Kidney epithelial cell (primary cell): ENCODE data around the gene ITLN1. TPM values are rescaled to one million over a fixed set of nuclear protein-coding genes. Genes with fewer than 3 reads are reported as not detected.
"Not testable (repeated sequence)": the region's sequence is repeated elsewhere in the genome, so short reads cannot be mapped to it uniquely, and the experiment has no call there.

Source experiments
- DNase-seq: peaks from one replicate; pipeline ENCODE4 v3.0.0-alpha.2; 2010; ENCODE audit warnings: low read depth
- H3K27me3 ChIP-seq: 2 replicates; pipeline ENCODE4 v1.6.0; 2011; ENCODE audit warnings: low read length; ENCODE audit not compliant: control insufficient read depth, insufficient read depth
- H3K36me3 ChIP-seq: 2 replicates; pipeline ENCODE4 v1.5.1; 2011; ENCODE audit warnings: low read length; ENCODE audit not compliant: control insufficient read depth, insufficient read depth
- H3K4me3 ChIP-seq: 2 replicates; pipeline ENCODE4 v1.5.1; 2011; ENCODE audit warnings: low read depth, mild to moderate bottlenecking, control low read depth, low read length
- CTCF ChIP-seq: IDR thresholded peaks from 2 replicates; pipeline ENCODE4 v1.5.1; 2011; ENCODE audit warnings: mild to moderate bottlenecking, moderate library complexity, low read length, control low read depth, inconsistent platforms; ENCODE audit not compliant: insufficient read depth, poor library complexity, severe bottlenecking
- total RNA-seq: library from RNA; depleted of rRNA; stranded (reverse); fragments of >200 nt; gene quantifications from 2 replicates; pipeline ENCODE4 v1.2.3, GENCODE V29; 2015

Gene ITLN1
- total RNA-seq, 1 donor from 2014 or later, result not detected

GRCh38 chr1:160883581-160884513, 1.1 kb downstream of the ITLN1 start:
- Histone ChIP-seq H3K4me3 (no peak overlapping the region), H3K36me3 (no peaks in the 10 kb centered on the region)
- TF ChIP-seq CTCF, result no peak

GRCh38 chr1:160882582-160882981, 2.4 kb downstream of the ITLN1 start:
- TF ChIP-seq CTCF, result no peak
- Histone ChIP-seq H3K36me3 (no peaks in the 10 kb centered on the region), H3K4me3 (no peak overlapping the region), H3K27me3 (no peaks in the 10 kb centered on the region)
- no peak for DNase-seq

More at GRCh38 chr1:160883581-160884513, 1.1 kb downstream of the ITLN1 start:
- DNase-seq, result no peak
- H3K27me3 ChIP-seq, result no peaks in the 10 kb centered on the region

- not testable (repeated sequence) for H3K4me3 ChIP-seq, DNase-seq, H3K27me3 ChIP-seq, H3K36me3 ChIP-seq
These were observed 3.7 kb downstream of the ITLN1 start for GRCh38 chr1:160881264-160881663.

GRCh38 chr1:160880216-160880615, 4.8 kb downstream of the ITLN1 start:
- DNase-seq, result no peak
- no peak for TF ChIP-seq CTCF
- no peaks in the 10 kb centered on the region for H3K36me3 ChIP-seq
- no peaks in the 10 kb centered on the region for H3K27me3 ChIP-seq
- no peak overlapping the region for H3K4me3 ChIP-seq

- Histone ChIP-seq H3K27me3 (no peaks in the 10 kb centered on the region), H3K4me3 (no peak overlapping the region), H3K36me3 (no peaks in the 10 kb centered on the region)
- DNase-seq, result no peak
- no peak for TF ChIP-seq CTCF
These were observed 5.9 kb downstream of the ITLN1 start for GRCh38 chr1:160879056-160879455.

GRCh38 chr1:160877221-160877620, 7.8 kb downstream of the ITLN1 start:
- no peaks in the 10 kb centered on the region for H3K36me3 ChIP-seq
- TF ChIP-seq CTCF, result no peak
- no peaks in the 10 kb centered on the region for H3K27me3 ChIP-seq
- DNase-seq, result no peak
- H3K4me3 ChIP-seq, result no peak overlapping the region
